Peyer's patch (tissue), 4 donors: ENCODE results near the gene SMARCA1.

Experiments used
- CTCF ChIP-seq, 6 experiments: fragments of 450-650 bp in 4 of 6; fragments of 200-600 bp in 2 of 6; sonication (generic) in 1 of 6; IDR thresholded peaks; one replicate each; pipeline ENCODE4 v1.5.1; 2017 to 2019; ENCODE audit warnings: antibody characterized with exemption in 6 of 6, mild to moderate bottlenecking in 3 of 6, moderate library complexity in 1 of 6
- POLR2A ChIP-seq, 2 donors: fragments of 450-650 bp; IDR thresholded peaks; one replicate each; pipeline ENCODE4 v1.5.1; 2017; ENCODE audit warnings: antibody characterized with exemption in 2 of 2, mild to moderate bottlenecking in 2 of 2, moderate library complexity in 2 of 2

- TF ChIP-seq CTCF (IDR thresholded peaks at IDR 0.05) (no peak), POLR2A (IDR thresholded peaks at IDR 0.05) (no peak)
Measured at GRCh38 chrX:129566073-129566472, 42.8 kb upstream of the SMARCA1 start.
